Kidney epithelial cell (primary cell): ENCODE measurements around the gene TENT5C. TPM values are rescaled to one million over a fixed set of nuclear protein-coding genes. Genes with fewer than 3 reads are reported as not detected.

Source experiments
- DNase-seq: peaks from one replicate; pipeline ENCODE4 v3.0.0-alpha.2; 2010; ENCODE audit warnings: low read depth
- H3K27me3 ChIP-seq: 2 replicates; pipeline ENCODE4 v1.6.0; 2011; ENCODE audit warnings: low read length; ENCODE audit not compliant: control insufficient read depth, insufficient read depth
- H3K36me3 ChIP-seq: 2 replicates; pipeline ENCODE4 v1.5.1; 2011; ENCODE audit warnings: low read length; ENCODE audit not compliant: control insufficient read depth, insufficient read depth
- H3K4me3 ChIP-seq: 2 replicates; pipeline ENCODE4 v1.5.1; 2011; ENCODE audit warnings: low read depth, mild to moderate bottlenecking, control low read depth, low read length
- CTCF ChIP-seq: IDR thresholded peaks from 2 replicates; pipeline ENCODE4 v1.5.1; 2011; ENCODE audit warnings: mild to moderate bottlenecking, moderate library complexity, low read length, control low read depth, inconsistent platforms; ENCODE audit not compliant: insufficient read depth, poor library complexity, severe bottlenecking
- total RNA-seq: library from RNA; depleted of rRNA; stranded (reverse); fragments of >200 nt; gene quantifications from 2 replicates; pipeline ENCODE4 v1.2.3, GENCODE V29; 2015

The TENT5C gene
- total RNA-seq, 1 donor from 2014 or later, result 0.13 TPM

DNA sequence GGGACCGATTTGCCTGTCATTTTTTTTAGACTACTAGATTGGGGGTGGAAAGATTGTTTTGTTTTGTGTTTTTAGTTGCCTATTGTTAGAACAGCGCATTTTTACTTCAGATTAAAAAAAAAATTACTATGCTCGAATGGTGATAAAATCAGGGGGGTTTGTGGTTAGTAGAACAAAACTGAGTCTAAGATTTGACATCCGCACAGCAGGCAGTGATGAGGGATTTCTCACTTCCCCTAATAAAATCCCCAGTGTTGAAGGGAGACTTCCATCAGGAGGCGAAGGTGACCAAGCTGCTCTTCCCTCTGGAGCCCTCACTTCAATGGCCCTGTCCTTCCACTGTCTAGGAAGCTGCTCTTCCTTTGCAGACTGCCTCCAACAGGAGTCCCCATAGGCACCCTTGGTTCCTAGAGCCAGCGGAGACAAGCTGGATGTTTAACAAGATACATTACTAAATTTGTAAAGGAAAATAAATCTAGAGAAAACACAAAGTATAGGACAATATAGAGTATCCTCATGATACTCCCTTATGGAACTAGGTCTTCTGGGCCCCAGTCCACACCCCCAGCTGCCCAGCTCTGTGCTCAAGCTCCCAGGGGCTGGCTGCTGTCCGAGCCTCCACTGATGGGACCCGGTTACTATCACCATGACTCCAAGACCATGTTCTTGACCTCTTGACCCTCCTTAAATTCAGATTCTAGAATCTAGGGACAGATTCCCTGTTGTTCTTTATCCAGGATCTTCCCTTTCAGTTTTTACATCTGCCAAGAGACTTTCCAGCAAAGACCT, 31.0 kb downstream of the TENT5C start:
- Histone ChIP-seq H3K36me3 (no peaks in the 10 kb centered on the region), H3K27me3 (no peaks in the 10 kb centered on the region), H3K4me3 (no peak overlapping the region)
- DNase-seq, result no peak
- TF ChIP-seq CTCF, result no peak

DNA sequence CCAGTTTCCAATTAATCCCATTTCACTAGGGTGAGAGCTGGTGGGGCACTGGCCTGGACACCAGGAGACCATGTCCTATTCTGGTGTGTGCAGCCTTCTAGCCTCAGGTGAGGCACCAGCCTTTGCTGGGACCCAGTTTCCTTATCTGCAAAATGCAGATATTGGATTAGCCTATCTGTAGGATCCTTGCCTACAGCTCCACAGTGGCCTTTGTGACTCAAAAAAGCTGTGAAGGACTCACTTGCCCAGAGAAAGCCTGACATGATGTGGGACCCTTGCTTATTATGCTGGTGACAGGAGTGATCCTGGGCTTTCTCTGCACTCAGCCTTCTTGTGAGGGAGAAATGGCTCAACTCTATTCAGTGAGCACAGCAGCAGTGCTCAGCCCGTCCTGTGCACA, 32.3 kb downstream of the TENT5C start:
- H3K4me3 ChIP-seq, result no peak overlapping the region
- no peak for DNase-seq
- TF ChIP-seq CTCF, result no peak
- no peaks in the 10 kb centered on the region for H3K27me3 ChIP-seq
- no peaks in the 10 kb centered on the region for H3K36me3 ChIP-seq

DNA sequence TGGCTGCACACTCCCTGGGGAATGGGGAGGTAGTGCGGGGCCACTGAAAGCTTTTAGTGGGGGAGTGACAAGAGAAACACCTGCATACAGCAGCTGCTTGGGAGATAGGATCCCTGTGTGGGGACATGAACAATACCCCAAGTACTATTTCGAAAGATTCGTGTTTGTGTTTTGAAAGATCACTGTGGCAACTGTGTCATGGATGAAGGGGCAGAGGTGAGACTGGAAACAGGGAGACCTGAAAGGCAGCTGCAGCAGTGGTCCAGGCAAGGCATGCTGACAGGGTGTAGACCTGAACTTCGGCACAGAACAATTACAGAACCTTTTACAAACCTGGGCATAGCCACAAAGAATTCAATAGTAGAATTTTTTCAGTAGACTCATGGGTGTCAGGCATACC, 32.9 kb downstream of the TENT5C start:
- TF ChIP-seq CTCF, result no peak
- H3K4me3 ChIP-seq, result no peak overlapping the region
- DNase-seq, result no peak
- no peaks in the 10 kb centered on the region for H3K27me3 ChIP-seq
- no peaks in the 10 kb centered on the region for H3K36me3 ChIP-seq

GRCh38 chr1:117639741-117640140, 33.9 kb downstream of the TENT5C start:
- H3K4me3 ChIP-seq, result no peak overlapping the region
- no peak for DNase-seq
- no peak for TF ChIP-seq CTCF
- H3K27me3 ChIP-seq, result no peaks in the 10 kb centered on the region
- H3K36me3 ChIP-seq, result no peaks in the 10 kb centered on the region

DNA sequence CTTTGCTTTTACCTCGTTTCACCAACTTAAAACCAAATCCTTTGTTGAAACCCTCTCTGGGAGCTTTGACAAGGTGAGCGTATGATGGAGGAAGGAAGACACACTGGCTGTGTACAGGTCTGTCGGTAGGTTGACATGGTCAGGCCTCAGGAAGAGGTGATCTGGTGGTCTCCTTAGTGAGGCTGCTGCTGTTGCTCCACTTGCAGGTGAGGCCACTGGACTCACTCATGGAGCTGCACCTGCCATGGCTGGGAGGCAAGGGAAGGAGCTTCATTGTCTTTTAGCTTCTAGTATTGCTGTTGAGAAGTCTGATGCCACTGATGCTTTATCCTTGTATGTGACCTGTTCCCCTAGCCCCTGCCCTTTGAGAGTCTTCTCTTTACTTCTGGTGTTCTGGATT, 35.7 kb downstream of the TENT5C start:
- no peak for DNase-seq
- TF ChIP-seq CTCF, result no peak
- Histone ChIP-seq H3K27me3 (no peaks in the 10 kb centered on the region), H3K36me3 (no peaks in the 10 kb centered on the region), H3K4me3 (no peak overlapping the region)

DNA sequence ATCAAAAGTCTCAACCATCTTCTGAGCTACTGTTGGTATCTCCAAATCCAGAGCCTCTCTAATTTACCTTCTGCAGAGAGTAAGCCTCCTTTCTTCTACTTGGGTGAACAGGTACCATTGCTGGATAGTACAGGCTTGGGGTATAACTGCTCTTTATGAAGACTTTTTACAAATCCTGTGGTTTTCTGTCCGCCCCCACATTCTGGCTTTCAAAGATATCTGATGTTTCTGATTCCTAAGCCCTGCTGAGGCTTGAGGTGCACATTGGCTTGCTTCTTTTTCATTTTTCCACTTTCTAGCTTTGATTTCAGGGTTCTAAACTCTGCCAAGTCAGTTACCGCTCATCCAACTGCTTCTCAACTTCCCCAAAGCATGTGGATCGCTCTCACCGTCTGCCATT, 37.1 kb downstream of the TENT5C start:
- H3K4me3 ChIP-seq, result no peak overlapping the region
- no peaks in the 10 kb centered on the region for H3K36me3 ChIP-seq
- no peak for DNase-seq
- H3K27me3 ChIP-seq, result no peaks in the 10 kb centered on the region
- TF ChIP-seq CTCF, result no peak
